Left lung (tissue), 14 donors: Measurements from ENCODE around the gene CLPSL2. TPM values are rescaled to one million over a fixed set of nuclear protein-coding genes. Genes with fewer than 3 reads are reported as not detected.

Source experiments
- ATAC-seq: fragments of 200-7000 bp; cut with Tn5 transposase; one replicate; pipeline ENCODE4 v1.9.1; 2020; ENCODE audit warnings: moderate library complexity
- DNase-seq, 4 donors: peaks; one replicate each; pipeline ENCODE4 v3.0.0-alpha.2; 2013 to 2020
- H3K27ac ChIP-seq, 2 donors: fragments of 200-600 bp; sonication (generic) in 1 of 2; one replicate each; pipeline versions ENCODE4 v1.5.0 to v1.8.0; 2020 to 2021
- H3K27me3 ChIP-seq, 2 donors: fragments of 200-600 bp; sonication (generic) in 1 of 2; one replicate each; pipeline versions ENCODE4 v1.5.0 to v1.8.0; 2020 to 2021
- H3K36me3 ChIP-seq, 2 donors: fragments of 200-600 bp; sonication (generic) in 1 of 2; one replicate each; pipeline versions ENCODE4 v1.5.0 to v1.8.0; 2020 to 2021
- H3K4me1 ChIP-seq, 2 donors: fragments of 200-600 bp; one replicate each; pipeline ENCODE4 v1.8.0; 2021
- H3K4me3 ChIP-seq, 2 donors: fragments of 200-600 bp; sonication (generic) in 1 of 2; one replicate each; pipeline versions ENCODE4 v1.5.0 to v1.8.0; 2020 to 2021; ENCODE audit warnings: mild to moderate bottlenecking in 1 of 2
- H3K9me3 ChIP-seq, 2 donors: fragments of 200-600 bp; sonication (generic) in 1 of 2; one replicate each; pipeline versions ENCODE4 v1.5.0 to v1.8.0; 2020 to 2021
- CTCF ChIP-seq, 2 donors: fragments of 200-600 bp; sonication (generic) in 1 of 2; IDR thresholded peaks; one replicate each; pipeline versions ENCODE4 v1.5.0 to v1.8.0; 2021; ENCODE audit warnings: antibody characterized with exemption in 2 of 2
- intact Hi-C, 2 donors: fragments of 100-400 bp; cut with DNase I; formaldehyde crosslinking; loops; one replicate each; pipeline versions ENCODE4 v1.11.2 to v1.14.2; 2022
- long read RNA-seq, 12 donors: library from polyadenylated mRNA in 2 of 12; unstranded in 2 of 12; transcript quantifications; one replicate each; pipeline ENCODE4 v2.0.0 and lab custom pipeline, GENCODE V29; 2019 to 2026
- polyA plus RNA-seq, 6 donors: library from polyadenylated mRNA; unstranded; fragments of 120-200 nt; gene quantifications; one replicate each; pipeline ENCODE4 v1.2.1, GENCODE V29; 2013; ENCODE audit not compliant: insufficient read length in 6 of 6
- total RNA-seq, 2 donors: library from RNA; stranded (reverse); fragmentation: NEBNext Ultra II Directional; extraction: Animal tissue kit (Norgen Biotek cat#: 25700); gene quantifications; one replicate each; pipeline ENCODE4 v1.2.1, GENCODE V29; 2021
- donor health status: DM: no; HTN: yes; CAD: no.
- donor health status: DM: no; HTN: no; CAD: no.

The CLPSL2 gene
- not detected for total RNA-seq
- polyA plus RNA-seq = not detected
- long read RNA-seq, donor 1 = 0 reads
- long read RNA-seq, donor 2 = 0 reads
- long read RNA-seq, donor 3 = 0 reads
- long read RNA-seq, donor 4 = 0 reads
- long read RNA-seq, donor 5 = 0 reads
- long read RNA-seq, donor 6 = 0 reads
- long read RNA-seq, donor 7 = 0 reads
- long read RNA-seq, donor 8 = 0 reads
- long read RNA-seq, donor 9 = 0 reads
- long read RNA-seq, donor 10 = 0 reads
- long read RNA-seq, donor 11 = 0 reads
- long read RNA-seq, donor 12 = 0 reads

GRCh38 chr6:35776364-35777215 is at the start of gene CLPSL2:
CLPSL2 (plus strand) TSS chr6:35776598; CDS start chr6:35776619, 21 bp downstream.
- TF ChIP-seq CTCF (IDR thresholded peaks at IDR 0.05) = no peak
- peaks cover 4 to 10% of the 10 kb centered on the region in 2 donors for H3K4me1 ChIP-seq
- peaks cover 11 to 42% of the 10 kb centered on the region in 2 donors for H3K27me3 ChIP-seq
- peak; percentile 61 for ATAC-seq
- H3K27ac ChIP-seq = no peak within 1 kb of the TSS
- intact Hi-C loops = no loop called here
- no peaks in the 10 kb centered on the region for H3K9me3 ChIP-seq
- no peaks in the 10 kb centered on the region for H3K36me3 ChIP-seq
- peak within 1 kb of the TSS; percentile 39 to 42 for H3K4me3 ChIP-seq
- DNase-seq = peak in 2 of 4 donors; percentile 17 to 85

GRCh38 chr6:35727231-35727934 is 49.0 kb upstream of the CLPSL2 start:
- ATAC-seq = peak; percentile 26
- no peak for TF ChIP-seq CTCF (IDR thresholded peaks at IDR 0.05)
- peak in 3 of 4 donors; percentile 68 to 81 (median 80) for DNase-seq
- no peaks in the 10 kb centered on the region for H3K36me3 ChIP-seq
- H3K27me3 ChIP-seq = no peaks in the 10 kb centered on the region
- H3K9me3 ChIP-seq = no peaks in the 10 kb centered on the region
- peak overlapping the region; percentile 38 to 49 for H3K4me3 ChIP-seq
- H3K4me1 ChIP-seq = peaks cover 49 to 90% of the 10 kb centered on the region in 2 donors
- H3K27ac ChIP-seq = peak overlapping the region; percentile 98 to 99
- intact Hi-C loops = loop anchor here in 1 of 2 donors (5.0 kb wide), 1 partner anchor 40 kb away; the partner anchor contains the start of gene FKBP5

GRCh38 chr6:35727935-35728682 is 48.3 kb upstream of the CLPSL2 start:
- ATAC-seq (peak; percentile 65), DNase-seq (peak; percentile 80 to 99 (median 94))
- intact Hi-C loops = loop anchor here in 1 of 2 donors (5.0 kb wide), 1 partner anchor 41 kb away; the partner anchor contains the start of gene FKBP5
- TF ChIP-seq CTCF (IDR thresholded peaks at IDR 0.05) = no peak
- Histone ChIP-seq H3K27ac (peak overlapping the region; percentile 98 to 99), H3K4me1 (peaks cover 53 to 92% of the 10 kb centered on the region in 2 donors), H3K9me3 (no peaks in the 10 kb centered on the region), H3K36me3 (no peaks in the 10 kb centered on the region), H3K4me3 (peak overlapping the region; percentile 38 to 49), H3K27me3 (no peaks in the 10 kb centered on the region)

GRCh38 chr6:35728683-35729678 is 47.4 kb upstream of the CLPSL2 start:
- peak overlapping the region; percentile 98 to 99 for H3K27ac ChIP-seq
- H3K9me3 ChIP-seq = no peaks in the 10 kb centered on the region
- H3K36me3 ChIP-seq = no peaks in the 10 kb centered on the region
- DNase-seq (peak in 2 of 4 donors; percentile 80 to 87), ATAC-seq (peak; percentile 23)
- no peaks in the 10 kb centered on the region for H3K27me3 ChIP-seq
- H3K4me3 ChIP-seq = peak overlapping the region in 1 of 2 donors; percentile 38
- intact Hi-C loops = loop anchor here in 1 of 2 donors (5.0 kb wide), 1 partner anchor 42 kb away; the partner anchor contains the start of gene FKBP5
- TF ChIP-seq CTCF (IDR thresholded peaks at IDR 0.05) = no peak
- peaks cover 54 to 92% of the 10 kb centered on the region in 2 donors for H3K4me1 ChIP-seq
